ENCODE data around the gene RRAGA. TPM values are rescaled to one million over a fixed set of nuclear protein-coding genes. Genes with fewer than 3 reads are reported as not detected.

Gene RRAGA
- total RNA-seq, 1 donor from 2014 or later: 73.2 TPM

DNA sequence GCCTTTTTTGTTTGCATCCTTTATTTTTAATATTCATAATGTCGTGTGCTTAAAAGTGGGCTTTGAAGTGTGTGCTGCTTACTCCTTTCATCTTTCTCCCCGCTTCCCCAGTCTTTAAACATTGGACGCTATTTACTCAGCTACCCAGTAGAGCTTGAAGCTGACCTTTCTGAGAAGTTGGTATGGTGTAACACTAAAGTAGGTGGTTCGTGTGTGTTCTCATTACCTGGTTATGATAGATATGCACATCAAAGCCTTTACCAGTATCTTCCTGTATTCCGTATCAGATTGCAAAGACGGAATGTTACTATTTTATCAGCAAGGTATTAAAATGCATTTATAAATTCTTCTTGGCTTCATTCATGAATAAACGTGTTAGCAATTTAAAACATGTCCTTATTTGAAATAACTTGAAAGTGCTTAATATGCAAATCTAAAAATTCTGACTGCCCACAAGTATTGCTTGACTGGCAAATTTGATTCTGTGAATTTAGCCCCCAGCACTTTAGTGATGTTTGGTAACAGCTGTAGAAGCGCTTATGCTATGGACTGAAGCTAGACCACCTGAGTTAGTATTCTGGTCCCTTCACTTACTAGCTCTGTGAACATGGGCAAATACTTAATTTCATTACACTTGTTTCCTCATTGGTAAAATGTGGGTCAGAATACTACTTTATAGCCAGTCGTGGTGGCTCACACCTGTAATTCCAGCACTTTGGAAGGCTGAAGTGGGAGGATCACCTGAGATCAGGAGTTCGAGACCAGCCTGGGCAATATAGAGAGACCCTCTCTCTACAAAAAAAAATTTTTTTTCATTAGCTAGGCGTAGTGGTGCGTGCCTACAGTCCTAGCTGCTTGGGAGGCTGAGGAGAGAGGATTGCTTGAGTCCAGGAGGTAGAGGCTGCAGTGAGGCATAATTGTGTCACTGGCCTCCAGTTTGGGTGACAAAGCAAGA, 1.7 kb downstream of the RRAGA start:
- Mint-ChIP-seq H3K36me3 (peaks cover 7% of the 10 kb centered on the region), H3K4me1 (ENCODE audit: unreplicated experiment) (peaks cover 19% of the 10 kb centered on the region), H3K27me3 (no peaks in the 10 kb centered on the region), H3K9me3 (no peaks in the 10 kb centered on the region), H3K4me3 (peak overlapping the region; percentile 97), H3K27ac (peak overlapping the region; percentile 97)
- TF ChIP-seq, protein P1, sequence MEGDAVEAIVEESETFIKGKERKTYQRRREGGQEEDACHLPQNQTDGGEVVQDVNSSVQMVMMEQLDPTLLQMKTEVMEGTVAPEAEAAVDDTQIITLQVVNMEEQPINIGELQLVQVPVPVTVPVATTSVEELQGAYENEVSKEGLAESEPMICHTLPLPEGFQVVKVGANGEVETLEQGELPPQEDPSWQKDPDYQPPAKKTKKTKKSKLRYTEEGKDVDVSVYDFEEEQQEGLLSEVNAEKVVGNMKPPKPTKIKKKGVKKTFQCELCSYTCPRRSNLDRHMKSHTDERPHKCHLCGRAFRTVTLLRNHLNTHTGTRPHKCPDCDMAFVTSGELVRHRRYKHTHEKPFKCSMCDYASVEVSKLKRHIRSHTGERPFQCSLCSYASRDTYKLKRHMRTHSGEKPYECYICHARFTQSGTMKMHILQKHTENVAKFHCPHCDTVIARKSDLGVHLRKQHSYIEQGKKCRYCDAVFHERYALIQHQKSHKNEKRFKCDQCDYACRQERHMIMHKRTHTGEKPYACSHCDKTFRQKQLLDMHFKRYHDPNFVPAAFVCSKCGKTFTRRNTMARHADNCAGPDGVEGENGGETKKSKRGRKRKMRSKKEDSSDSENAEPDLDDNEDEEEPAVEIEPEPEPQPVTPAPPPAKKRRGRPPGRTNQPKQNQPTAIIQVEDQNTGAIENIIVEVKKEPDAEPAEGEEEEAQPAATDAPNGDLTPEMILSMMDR (conservative IDR thresholded peaks at IDR 0.05): no peak
- no peak for DNase-seq (ENCODE audit: extremely low spot score, unreplicated experiment)

DNA sequence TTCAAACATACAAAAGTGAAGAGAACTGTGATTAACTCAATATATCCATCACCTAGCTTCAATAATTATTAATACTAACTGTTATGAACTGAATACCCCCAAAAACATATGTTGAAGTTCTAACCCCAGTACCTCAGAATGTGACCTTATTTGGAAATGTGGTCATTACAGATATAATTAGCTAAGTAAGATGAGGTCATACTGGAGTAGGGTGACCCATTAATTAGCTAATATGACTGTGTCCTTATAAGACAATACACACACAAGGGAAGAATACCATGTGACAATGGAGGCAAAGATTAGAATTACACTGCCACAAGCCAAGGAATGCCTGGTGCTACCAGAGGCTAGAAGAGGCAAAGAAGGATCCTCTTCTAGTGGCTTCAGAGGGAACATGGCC, 7.8 kb downstream of the RRAGA start:
- no peaks in the 10 kb centered on the region for H3K4me1 Mint-ChIP-seq (ENCODE audit: unreplicated experiment)
- TF ChIP-seq, protein P1 (conservative IDR thresholded peaks at IDR 0.05): no peak
- H3K4me3 Mint-ChIP-seq: no peak overlapping the region
- peaks cover 50% of the 10 kb centered on the region for H3K36me3 Mint-ChIP-seq
- no peaks in the 10 kb centered on the region for H3K9me3 Mint-ChIP-seq
- DNase-seq (ENCODE audit: extremely low spot score, unreplicated experiment): no peak
- H3K27ac Mint-ChIP-seq: no peak overlapping the region
- no peaks in the 10 kb centered on the region for H3K27me3 Mint-ChIP-seq

DNA sequence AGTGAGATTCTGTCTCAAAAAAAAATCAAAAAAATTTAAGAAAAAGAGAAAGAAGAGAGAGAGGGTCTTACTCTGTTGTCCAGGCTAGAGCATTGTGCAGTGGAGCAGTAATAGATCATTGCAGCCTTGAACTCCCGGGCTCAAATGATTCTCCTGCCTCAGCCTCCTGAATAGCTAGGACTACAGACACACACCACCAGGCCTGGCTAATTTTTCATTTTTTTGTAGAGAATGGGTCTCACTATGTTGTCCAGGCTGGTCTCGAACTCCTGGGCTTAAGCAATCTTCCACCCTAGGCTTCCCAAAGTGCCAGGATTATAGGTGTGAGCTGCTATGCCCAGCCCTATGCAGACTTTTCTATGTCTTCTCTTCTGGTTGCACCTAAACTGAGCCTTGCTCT, 25.0 kb downstream of the RRAGA start:
- Mint-ChIP-seq H3K27me3 (no peaks in the 10 kb centered on the region), H3K27ac (no peak overlapping the region), H3K4me1 (ENCODE audit: unreplicated experiment) (no peaks in the 10 kb centered on the region), H3K4me3 (no peak overlapping the region), H3K9me3 (no peaks in the 10 kb centered on the region), H3K36me3 (peaks cover 36% of the 10 kb centered on the region)
- TF ChIP-seq, protein P1 (conservative IDR thresholded peaks at IDR 0.05): no peak
- no peak for DNase-seq (ENCODE audit: extremely low spot score, unreplicated experiment)

DNA sequence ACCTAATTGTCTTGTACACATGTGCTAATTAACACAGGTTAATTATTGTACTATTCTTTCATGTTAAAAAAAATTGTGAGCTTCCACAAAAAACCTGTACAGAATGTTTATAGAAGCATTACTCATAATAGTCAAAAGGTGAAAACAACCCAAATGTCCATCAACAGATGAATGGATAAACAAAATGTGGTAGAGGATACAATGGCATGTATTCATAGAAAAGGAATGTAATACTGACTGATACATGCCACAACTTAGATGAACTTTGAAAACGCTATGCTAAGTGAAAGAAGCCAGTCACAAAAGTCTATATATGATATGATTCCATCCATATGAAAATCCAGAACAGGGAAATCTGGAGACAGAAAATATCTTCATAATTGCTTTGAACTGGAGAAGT, 25.6 kb downstream of the RRAGA start:
- H3K4me3 Mint-ChIP-seq: no peak overlapping the region
- H3K9me3 Mint-ChIP-seq: no peaks in the 10 kb centered on the region
- H3K27ac Mint-ChIP-seq: no peak overlapping the region
- H3K36me3 Mint-ChIP-seq: peaks cover 35% of the 10 kb centered on the region
- no peaks in the 10 kb centered on the region for H3K27me3 Mint-ChIP-seq
- DNase-seq (ENCODE audit: extremely low spot score, unreplicated experiment): no peak
- no peaks in the 10 kb centered on the region for H3K4me1 Mint-ChIP-seq (ENCODE audit: unreplicated experiment)
- TF ChIP-seq, protein P1 (conservative IDR thresholded peaks at IDR 0.05): no peak

DNA sequence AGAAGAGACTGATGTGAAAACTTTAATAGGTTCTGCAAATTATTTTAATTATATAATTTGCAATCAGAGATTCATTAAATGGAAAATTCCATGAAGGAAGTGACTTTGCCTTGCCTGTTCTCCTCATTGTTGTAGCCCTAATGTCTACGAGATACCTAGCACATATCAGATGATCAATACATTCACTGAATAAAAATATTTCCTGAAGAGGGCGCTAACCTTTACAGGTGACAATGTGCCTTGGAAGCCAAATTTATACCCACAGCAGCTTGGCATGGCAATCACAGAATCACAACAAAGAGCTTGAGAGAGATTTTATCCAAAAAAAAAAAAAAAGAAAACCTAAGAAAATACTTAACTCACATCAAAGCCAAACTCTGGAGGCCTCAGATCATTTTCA, 36.1 kb downstream of the RRAGA start:
- TF ChIP-seq, protein P1 (conservative IDR thresholded peaks at IDR 0.05): peak; percentile 62
- Mint-ChIP-seq H3K4me3 (no peak overlapping the region), H3K27me3 (no peaks in the 10 kb centered on the region), H3K4me1 (ENCODE audit: unreplicated experiment) (no peaks in the 10 kb centered on the region), H3K9me3 (no peaks in the 10 kb centered on the region), H3K36me3 (peaks cover 16% of the 10 kb centered on the region), H3K27ac (no peak overlapping the region)
- no peak for DNase-seq (ENCODE audit: extremely low spot score, unreplicated experiment)

Measured in type B pancreatic cell (in vitro differentiated cells).